Neuron (in vitro differentiated cells): ENCODE results near the gene DCXR.
A peak's percentile ranks its signal among the peaks of the same experiment; 100 is the strongest.

Source experiments
- H2AFZ ChIP-seq: one replicate; pipeline ENCODE4 v1.6.1; 2013; ENCODE audit warnings: low read depth, mild to moderate bottlenecking, inconsistent platforms, low read length, moderate library complexity
- H3K27me3 ChIP-seq: one replicate; pipeline ENCODE4 v1.6.1; 2013; ENCODE audit warnings: low read length; ENCODE audit not compliant: insufficient read depth
- H3K36me3 ChIP-seq: one replicate; pipeline ENCODE4 v1.6.1; 2013; ENCODE audit warnings: low read length; ENCODE audit not compliant: insufficient read depth
- H3K4me1 ChIP-seq: one replicate; pipeline ENCODE4 v1.6.1; 2013; ENCODE audit warnings: low read length; ENCODE audit not compliant: insufficient read depth
- H3K4me3 ChIP-seq: 2 replicates; pipeline ENCODE4 v1.5.1; 2013; ENCODE audit warnings: mild to moderate bottlenecking, low read length, moderate library complexity
- H3K9me3 ChIP-seq: one replicate; pipeline ENCODE4 v1.6.1; 2013; ENCODE audit warnings: low read length

The DCXR gene

GRCh38 chr17:81991684-81992305 lies 45.7 kb downstream of the DCXR start:
- H3K36me3 ChIP-seq = peaks cover under 1% of the 10 kb centered on the region
- peak overlapping the region; percentile 66 for H2AFZ ChIP-seq
- H3K4me3 ChIP-seq = peak overlapping the region; percentile 27

GRCh38 chr17:81990836-81991683 lies 46.4 kb downstream of the DCXR start:
- H3K9me3 ChIP-seq = peaks cover 11% of the 10 kb centered on the region
- H3K36me3 ChIP-seq = peaks cover 5% of the 10 kb centered on the region
- no peak overlapping the region for H3K4me3 ChIP-seq
- H3K27me3 ChIP-seq = no peaks in the 10 kb centered on the region
- H3K4me1 ChIP-seq = peaks cover 30% of the 10 kb centered on the region
- H2AFZ ChIP-seq = peak overlapping the region; percentile 66

More at GRCh38 chr17:81991684-81992305, 45.7 kb downstream of the DCXR start:
- Histone ChIP-seq H3K4me1 (peaks cover 30% of the 10 kb centered on the region), H3K27me3 (no peaks in the 10 kb centered on the region), H3K9me3 (peaks cover 11% of the 10 kb centered on the region)

- H3K9me3 ChIP-seq = peaks cover 11% of the 10 kb centered on the region
- no peak overlapping the region for H2AFZ ChIP-seq
- no peaks in the 10 kb centered on the region for H3K27me3 ChIP-seq
- H3K4me1 ChIP-seq = peaks cover 13% of the 10 kb centered on the region
- H3K36me3 ChIP-seq = peaks cover 27% of the 10 kb centered on the region
- no peak overlapping the region for H3K4me3 ChIP-seq
These were observed 50.2 kb downstream of the DCXR start for GRCh38 chr17:81987161-81987770.

GRCh38 chr17:81986606-81987005 lies 50.9 kb downstream of the DCXR start:
- H3K27me3 ChIP-seq = no peaks in the 10 kb centered on the region
- H3K36me3 ChIP-seq = peaks cover 27% of the 10 kb centered on the region
- H3K4me3 ChIP-seq = no peak overlapping the region

More at GRCh38 chr17:81986606-81987005, 50.9 kb downstream of the DCXR start:
- Histone ChIP-seq H3K4me1 (peaks cover 6% of the 10 kb centered on the region), H3K9me3 (peaks cover 11% of the 10 kb centered on the region), H2AFZ (no peak overlapping the region)
